H1 (cell line): ENCODE measurements around the gene CALM3.

ENCODE experiments used
- JUND ChIP-seq: IDR thresholded peaks from 2 replicates; pipeline ENCODE4 v1.6.1; 2011; ENCODE audit warnings: mild to moderate bottlenecking, improper control_type of control experiment, low read length
- TCF12 ChIP-seq: IDR thresholded peaks from 2 replicates; pipeline ENCODE4 v1.6.1; 2011; ENCODE audit warnings: low read depth, mild to moderate bottlenecking, low read length

- TF ChIP-seq TCF12 (no peak), JUND (no peak)
Measured at GRCh38 chr19:46646402-46646801, 45.3 kb downstream of the CALM3 start.
